Measurements from ENCODE around the gene SARDH. TPM values are rescaled to one million over a fixed set of nuclear protein-coding genes. Genes with fewer than 3 reads are reported as not detected.

Gene SARDH
- total RNA-seq, 1 experiment from 2014 or later: 15.7 TPM

DNA sequence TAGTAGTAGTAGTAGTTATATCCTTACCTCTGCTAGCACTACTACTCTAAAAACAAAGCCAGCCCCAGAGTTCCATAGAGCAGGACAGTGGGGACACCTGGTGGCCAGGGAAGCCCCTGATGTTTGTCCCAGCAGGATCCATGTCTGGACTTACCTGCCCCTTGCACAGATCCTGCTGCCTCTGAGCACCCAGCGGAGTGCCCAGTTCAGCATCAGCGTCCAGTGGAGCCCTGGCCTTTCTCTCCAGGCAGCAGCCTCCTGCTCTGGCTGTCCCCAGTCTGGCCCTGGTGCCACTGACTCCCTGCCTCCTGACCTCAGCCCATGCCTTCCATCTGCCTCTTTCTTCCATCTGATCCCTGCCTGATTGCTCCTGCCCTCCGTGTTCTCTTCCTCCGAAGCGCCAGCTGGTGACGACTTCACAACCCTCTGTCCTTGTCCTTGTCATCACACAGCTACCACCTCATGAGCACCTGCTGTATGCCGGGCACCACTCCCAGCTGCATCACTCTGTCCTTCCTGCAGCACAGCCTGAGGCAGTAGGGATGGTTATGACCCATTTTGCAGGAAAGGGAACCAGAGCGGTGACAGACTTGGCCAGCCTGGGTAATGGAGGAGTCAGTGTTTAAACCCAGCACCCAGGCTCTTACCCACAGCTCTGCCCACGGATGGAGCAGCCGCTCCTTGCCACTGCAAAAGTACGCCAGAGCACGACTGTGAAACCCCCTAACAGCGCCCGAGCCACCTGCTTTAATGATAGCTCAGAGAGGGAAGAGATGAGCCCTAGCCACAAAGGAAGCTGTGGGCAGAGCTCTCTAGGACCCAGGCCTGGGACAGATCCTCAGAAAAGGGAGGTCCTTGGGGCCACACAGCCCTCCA lies 11.5 kb downstream of the SARDH start:
- no peaks in the 10 kb centered on the region; the same call in 1 of the 2 replicates for H3K9me3 ChIP-seq (replicated peaks)
- H3K36me3 ChIP-seq: 0 out of 2 replicates have a peak, but pooled peaks cover 5% of the 10 kb centered on the region
- peaks cover 4% of the 10 kb centered on the region for H3K4me1 ChIP-seq

DNA sequence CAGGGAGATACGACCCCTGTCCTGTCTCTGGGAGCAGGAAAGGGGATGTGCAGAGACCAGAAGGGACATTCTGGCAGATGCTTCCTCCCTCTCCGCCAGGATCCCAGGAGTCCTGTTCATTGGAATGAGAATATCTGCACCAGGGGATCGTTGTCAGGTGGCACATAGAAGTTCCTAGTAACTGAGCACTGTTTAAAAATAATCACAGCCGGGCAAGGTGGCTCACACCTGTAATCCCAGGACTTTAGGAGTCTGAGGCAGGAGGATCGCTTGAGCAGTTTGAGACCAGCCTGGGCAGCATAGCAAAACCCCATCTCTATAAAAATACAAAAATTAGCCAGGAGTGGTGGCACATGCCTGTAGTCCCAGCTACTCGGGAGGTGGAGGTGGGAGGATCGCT lies 12.3 kb downstream of the SARDH start:
- Histone ChIP-seq H3K36me3 (0 out of 2 replicates have a peak, but pooled peaks cover 5% of the 10 kb centered on the region), H3K4me3 (no peak overlapping the region), H3K27me3 (no peaks in the 10 kb centered on the region), H3K9me3 (replicated peaks) (no peaks in the 10 kb centered on the region; the same call in 1 of the 2 replicates), H3K4me1 (no peaks in the 10 kb centered on the region), H3K27ac (no peak overlapping the region)
- DNase-seq: no peak

More for the DNA sequence above, 11.5 kb downstream of the SARDH start:
- Histone ChIP-seq H3K27me3 (no peaks in the 10 kb centered on the region), H3K27ac (no peak overlapping the region), H3K4me3 (no peak overlapping the region)
- peak; percentile 64 to 80 for DNase-seq

DNA sequence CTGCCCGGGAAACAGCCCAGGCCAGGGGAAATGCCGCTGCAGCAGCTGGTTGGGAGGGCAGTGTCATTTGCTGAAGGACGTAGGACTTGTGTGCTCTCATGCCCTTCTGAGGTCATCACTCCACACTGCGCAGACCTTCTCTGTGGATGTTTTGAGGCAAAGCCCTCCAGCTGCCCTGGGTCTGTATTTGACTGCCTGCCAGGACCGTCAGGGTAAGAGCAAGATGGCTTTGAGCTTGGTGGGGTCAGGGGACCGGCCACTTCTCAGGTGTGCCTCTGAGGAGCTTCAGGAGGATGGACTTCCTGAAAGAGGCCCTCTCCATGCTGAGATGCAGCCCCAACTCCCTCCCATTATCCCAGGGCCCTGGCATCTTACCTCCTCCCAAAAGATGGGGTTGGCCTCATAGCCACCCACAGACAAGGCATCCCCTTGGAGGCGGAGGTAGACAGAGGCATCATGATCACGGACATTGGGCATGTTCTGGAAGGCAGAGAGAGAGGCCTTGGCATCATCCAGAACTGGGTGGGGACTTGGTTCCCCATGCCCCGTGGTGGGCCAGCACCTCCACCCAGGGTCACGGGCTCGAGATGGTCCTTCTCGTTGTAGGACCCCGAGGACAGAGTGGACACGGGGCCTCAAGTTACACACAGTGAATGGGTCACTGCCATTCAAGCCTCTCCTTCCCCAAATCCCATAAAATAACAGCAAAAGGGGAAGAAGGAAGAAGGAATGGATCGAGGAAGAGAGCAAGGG lies 19.4 kb downstream of the SARDH start:
- H3K27me3 ChIP-seq: no peaks in the 10 kb centered on the region
- DNase-seq: no peak
- H3K4me1 ChIP-seq: peaks cover 29% of the 10 kb centered on the region
- H3K4me3 ChIP-seq: no peak overlapping the region
- peaks cover 2% of the 10 kb centered on the region; the same call in 1 of the 2 replicates for H3K9me3 ChIP-seq (replicated peaks)
- no peak overlapping the region for H3K27ac ChIP-seq
- H3K36me3 ChIP-seq: no peaks in the 10 kb centered on the region

DNA sequence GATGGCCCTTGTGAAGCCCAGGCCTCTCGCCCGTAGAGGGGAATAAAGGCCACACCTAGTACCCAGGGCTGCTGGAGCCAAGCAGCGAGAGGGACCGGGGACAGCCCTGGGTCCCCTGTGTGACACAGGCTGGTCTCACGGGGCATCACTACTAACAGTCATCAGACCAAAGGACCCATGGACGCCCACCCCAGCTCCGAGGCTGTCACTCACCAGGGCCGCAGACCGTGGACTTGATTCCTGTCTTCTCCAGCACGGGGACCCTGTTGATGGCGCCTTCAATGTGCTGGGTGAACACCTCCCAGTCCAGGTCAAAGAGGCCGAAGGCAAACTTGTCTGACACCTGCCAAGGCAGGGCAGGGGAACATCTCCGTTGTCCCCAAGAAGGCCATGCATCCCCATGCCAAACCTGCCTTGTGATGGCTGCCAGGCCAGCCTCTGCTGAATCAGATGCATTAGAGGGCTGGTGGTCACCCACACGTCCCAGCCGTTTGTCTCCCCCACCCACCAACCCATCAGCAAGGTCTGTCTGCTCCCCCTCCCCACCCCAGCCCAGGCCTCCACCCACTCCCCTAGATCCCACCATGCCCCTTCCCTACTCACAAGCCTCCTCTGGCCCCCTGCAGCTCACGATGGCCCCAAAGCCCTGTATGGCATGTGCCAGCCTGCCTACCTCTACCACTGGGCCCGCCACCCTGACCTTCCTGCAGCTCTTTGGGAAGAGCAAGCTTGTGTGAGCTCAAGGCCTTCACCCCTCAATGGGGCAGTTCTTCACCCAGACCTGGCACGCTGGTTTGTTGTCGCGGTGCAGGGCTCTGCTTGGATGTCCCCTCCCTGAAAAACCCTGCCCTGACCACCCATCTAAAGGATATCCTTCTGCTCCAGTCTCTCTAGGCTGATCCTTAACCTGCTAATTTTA lies 20.8 kb downstream of the SARDH start:
- 0 out of 2 replicates have a peak, but pooled peaks cover 2% of the 10 kb centered on the region for H3K9me3 ChIP-seq (replicated peaks)
- no peak for DNase-seq
- no peak overlapping the region for H3K27ac ChIP-seq
- H3K4me1 ChIP-seq: peaks cover 41% of the 10 kb centered on the region
- H3K36me3 ChIP-seq: no peaks in the 10 kb centered on the region
- H3K4me3 ChIP-seq: no peak overlapping the region
- H3K27me3 ChIP-seq: no peaks in the 10 kb centered on the region

DNA sequence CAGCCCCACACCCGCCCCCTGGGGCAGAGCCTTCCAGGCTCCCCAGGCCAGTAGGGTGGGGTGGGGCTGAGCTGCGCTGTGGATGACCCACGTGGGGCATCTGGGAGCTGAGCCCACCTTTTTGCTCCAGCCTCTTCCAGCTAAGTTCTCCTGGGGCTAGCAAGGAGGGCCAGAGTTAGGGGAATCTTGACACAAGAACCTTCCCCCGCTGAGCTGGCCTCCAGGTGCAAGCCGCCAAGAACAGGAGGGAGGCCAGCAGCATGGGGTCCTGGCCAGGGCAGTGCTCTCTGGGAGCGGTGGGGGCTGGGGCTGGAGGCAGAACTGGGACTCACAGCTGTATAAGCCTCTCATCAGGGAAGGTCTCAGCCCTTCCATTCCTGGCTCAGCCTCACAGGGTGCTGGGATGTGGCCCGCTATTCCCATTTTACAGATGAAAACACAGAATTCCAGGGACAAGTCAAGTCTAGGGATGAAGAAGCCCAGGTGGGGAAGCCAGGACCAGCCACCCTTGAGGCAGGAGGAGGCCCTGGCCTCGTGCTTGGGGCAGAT lies 21.5 kb downstream of the SARDH start:
- H3K4me1 ChIP-seq: peaks cover 48% of the 10 kb centered on the region
- peak overlapping the region; percentile 91; the same call in 1 of the 2 replicates for H3K27ac ChIP-seq
- 0 out of 2 replicates have a peak, but pooled peaks cover 2% of the 10 kb centered on the region for H3K9me3 ChIP-seq (replicated peaks)
- no peak overlapping the region for H3K4me3 ChIP-seq
- peak in 1 of 2 experiments; percentile 8 for DNase-seq
- H3K36me3 ChIP-seq: no peaks in the 10 kb centered on the region
- H3K27me3 ChIP-seq: no peaks in the 10 kb centered on the region

DNA sequence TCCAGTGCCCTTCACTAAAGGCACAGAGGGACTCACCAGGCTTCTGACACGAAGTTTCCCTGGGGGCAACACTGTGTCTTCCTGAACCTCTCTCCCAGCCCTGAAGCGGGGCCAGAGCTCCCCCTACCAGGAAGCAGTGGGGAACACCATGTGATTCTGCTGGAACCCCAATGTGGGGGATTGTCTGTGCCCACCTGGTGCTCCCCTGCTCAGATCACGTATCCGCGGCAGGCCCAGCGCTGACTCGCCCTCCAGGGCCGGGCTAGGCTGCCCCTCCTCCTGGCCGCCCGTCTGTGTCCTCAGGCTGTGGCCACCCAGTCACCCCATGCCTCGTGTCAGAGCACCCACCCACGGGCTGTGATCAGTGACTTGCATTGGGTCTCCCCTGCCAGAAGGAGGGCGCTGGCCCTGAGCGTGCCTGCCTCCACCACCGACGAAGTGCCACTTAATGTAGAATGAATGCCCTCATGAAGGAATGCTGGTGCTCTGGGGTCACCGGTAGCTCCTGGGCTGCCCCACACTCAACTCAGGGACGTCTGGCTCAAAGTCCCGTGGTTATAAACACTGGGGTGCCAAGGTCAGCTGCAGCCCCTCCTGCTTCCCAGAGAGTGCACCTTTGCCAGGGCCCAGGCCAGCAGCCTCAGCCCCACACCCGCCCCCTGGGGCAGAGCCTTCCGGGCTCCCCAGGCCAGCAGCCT lies 22.1 kb downstream of the SARDH start:
- Histone ChIP-seq H3K4me1 (peaks cover 54% of the 10 kb centered on the region), H3K9me3 (replicated peaks) (0 out of 2 replicates have a peak, but pooled peaks cover 2% of the 10 kb centered on the region), H3K27me3 (no peaks in the 10 kb centered on the region), H3K27ac (peak overlapping the region; percentile 91), H3K4me3 (peak overlapping the region; percentile 25), H3K36me3 (no peaks in the 10 kb centered on the region)
- peak; percentile 88 to 92 for DNase-seq

DNA sequence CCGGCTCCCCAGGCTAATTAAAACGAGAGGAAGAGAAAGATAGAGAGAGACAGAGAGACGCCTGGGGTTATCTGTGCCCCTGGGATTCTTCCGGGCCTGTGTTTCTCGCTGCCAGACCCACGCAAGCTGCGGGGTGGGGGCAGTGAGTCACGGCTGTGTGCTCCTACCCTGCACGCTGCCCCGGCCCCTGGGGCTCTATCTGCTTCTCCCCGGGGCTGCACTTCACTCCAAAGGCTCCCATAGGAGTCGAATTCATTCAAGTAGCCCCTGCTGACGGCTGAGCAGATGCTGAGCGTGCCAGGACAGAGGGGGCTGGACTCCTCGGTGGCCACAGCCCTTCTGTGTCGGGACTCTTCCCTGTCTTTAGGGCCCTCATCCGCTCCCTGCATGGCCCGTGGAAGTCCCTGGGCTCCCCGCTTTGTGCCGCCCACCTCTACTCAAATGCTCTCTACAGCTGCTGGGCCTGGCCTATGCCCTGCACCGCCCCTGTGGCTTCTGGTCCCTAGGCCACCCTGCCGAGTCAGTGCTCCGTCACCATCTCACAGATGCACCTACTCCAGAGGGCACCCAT lies 22.8 kb downstream of the SARDH start:
- DNase-seq: peak; percentile 79
- Histone ChIP-seq H3K27ac (peak overlapping the region; percentile 91), H3K9me3 (replicated peaks) (0 out of 2 replicates have a peak, but pooled peaks cover 2% of the 10 kb centered on the region), H3K4me3 (peak overlapping the region; percentile 25), H3K36me3 (no peaks in the 10 kb centered on the region), H3K4me1 (peaks cover 61% of the 10 kb centered on the region), H3K27me3 (no peaks in the 10 kb centered on the region)

DNA sequence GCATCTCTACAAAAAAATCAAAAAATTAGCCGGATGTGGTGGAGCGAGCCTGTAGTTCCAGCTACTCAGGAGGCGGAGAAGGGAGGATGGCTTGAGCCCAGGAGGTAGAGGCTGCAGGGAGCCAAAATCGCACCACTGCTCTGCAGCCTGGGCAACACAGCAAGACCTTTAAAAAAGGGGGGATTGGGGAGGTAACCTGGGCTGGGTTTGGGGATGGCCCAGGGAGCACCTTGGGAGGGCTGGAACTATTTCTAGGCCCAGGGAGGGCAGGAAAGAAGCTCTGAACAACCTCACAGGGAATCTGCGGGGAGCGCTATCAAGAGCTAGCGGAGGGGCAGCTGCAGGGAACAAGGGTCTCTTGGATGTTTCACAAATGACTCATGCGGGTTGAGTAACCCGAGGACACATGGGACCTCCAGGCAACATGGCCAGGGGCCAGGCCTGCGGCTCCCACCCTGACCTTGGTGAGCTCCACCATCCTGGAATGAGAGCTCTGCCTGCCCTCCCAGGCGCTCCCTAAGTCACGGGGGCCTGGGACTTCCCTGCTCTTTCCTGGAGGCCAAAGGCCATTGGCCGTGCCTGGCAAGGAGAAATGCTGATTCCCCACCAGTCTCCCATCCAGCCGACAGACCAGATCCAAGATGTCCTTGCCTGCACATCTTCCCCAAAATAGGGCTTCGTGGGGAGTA lies 23.4 kb downstream of the SARDH start:
- DNase-seq: peak; percentile 99
- Histone ChIP-seq H3K27ac (peak overlapping the region; percentile 91), H3K4me1 (peaks cover 67% of the 10 kb centered on the region)

DNA sequence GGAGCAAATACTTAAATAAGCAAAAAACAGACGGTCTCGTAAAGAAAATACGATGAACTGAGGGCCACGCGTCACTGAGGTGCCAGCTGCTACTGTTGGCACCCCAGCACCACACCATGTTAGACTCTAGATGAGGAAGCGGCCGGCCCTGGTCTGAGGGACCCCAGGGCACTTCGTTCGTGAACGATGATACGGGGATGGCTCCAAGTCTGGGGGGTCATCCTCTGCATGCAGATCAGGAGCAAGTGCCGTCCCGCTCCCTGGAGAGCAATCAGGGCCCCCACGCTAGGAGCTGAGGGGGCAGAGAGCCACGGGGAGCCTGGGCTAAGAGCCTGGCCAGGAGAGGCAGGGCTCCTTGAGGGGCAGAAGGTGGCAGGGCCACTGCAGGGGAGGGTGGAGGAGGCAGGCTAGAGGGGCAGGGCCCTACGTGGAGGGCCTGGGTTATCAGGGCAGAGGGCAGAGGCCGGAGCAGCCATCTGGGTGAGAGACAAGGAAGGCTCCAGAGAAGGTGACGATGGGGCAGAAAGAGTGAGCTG lies 24.1 kb downstream of the SARDH start:
- Histone ChIP-seq H3K27me3 (no peaks in the 10 kb centered on the region), H3K27ac (peak overlapping the region; percentile 91), H3K4me1 (peaks cover 74% of the 10 kb centered on the region), H3K9me3 (replicated peaks) (no peaks in the 10 kb centered on the region), H3K4me3 (no peak overlapping the region), H3K36me3 (no peaks in the 10 kb centered on the region)
- no peak for DNase-seq

More for the DNA sequence above, 23.4 kb downstream of the SARDH start:
- no peaks in the 10 kb centered on the region for H3K9me3 ChIP-seq (replicated peaks)
- H3K27me3 ChIP-seq: no peaks in the 10 kb centered on the region
- H3K4me3 ChIP-seq: peak overlapping the region; percentile 25
- H3K36me3 ChIP-seq: no peaks in the 10 kb centered on the region

DNA sequence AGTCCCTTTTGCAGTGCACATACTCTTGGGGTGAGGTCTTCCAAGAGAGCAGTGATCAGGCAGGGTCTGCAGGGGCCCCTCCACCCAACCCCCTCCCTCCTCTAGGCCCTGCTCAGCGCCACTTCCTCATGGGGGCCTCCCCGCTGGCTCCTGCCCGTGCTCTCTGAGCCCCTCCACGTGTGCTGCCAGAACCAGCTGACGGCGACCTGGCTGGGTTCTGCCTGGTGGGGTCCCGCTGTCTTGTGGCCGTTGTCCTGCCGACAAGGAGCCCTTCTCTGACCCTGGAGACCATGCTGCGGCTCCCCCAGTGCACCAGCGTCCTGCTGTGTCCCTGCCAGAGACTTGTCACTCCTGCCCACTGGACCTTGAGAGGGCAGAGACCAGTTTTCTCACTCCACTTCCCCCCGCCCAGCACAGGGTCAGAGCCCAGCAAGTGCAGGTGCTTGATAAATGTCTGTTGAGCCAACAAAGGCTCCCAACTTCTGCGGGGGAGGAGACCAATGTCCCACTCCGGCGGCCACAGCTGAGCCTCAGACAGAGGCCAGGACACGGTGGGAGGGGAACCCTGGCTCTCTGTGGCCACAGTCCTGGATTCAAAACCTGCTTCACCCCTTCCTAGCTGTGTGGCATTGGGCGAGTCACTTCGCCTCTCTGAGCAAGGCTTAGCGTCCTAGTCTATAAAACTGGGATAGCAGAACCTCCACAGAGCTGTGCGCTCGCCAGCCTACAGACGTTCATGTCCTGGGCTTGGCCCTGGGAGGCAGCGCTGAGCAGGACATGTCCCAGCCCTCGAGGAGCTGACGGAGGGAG lies 24.8 kb downstream of the SARDH start:
- H3K4me3 ChIP-seq: no peak overlapping the region
- H3K4me1 ChIP-seq: peaks cover 80% of the 10 kb centered on the region
- DNase-seq: no peak
- peak overlapping the region; percentile 91; the same call in 1 of the 2 replicates for H3K27ac ChIP-seq
- H3K36me3 ChIP-seq: no peaks in the 10 kb centered on the region
- H3K9me3 ChIP-seq (replicated peaks): no peaks in the 10 kb centered on the region
- no peaks in the 10 kb centered on the region for H3K27me3 ChIP-seq

DNA sequence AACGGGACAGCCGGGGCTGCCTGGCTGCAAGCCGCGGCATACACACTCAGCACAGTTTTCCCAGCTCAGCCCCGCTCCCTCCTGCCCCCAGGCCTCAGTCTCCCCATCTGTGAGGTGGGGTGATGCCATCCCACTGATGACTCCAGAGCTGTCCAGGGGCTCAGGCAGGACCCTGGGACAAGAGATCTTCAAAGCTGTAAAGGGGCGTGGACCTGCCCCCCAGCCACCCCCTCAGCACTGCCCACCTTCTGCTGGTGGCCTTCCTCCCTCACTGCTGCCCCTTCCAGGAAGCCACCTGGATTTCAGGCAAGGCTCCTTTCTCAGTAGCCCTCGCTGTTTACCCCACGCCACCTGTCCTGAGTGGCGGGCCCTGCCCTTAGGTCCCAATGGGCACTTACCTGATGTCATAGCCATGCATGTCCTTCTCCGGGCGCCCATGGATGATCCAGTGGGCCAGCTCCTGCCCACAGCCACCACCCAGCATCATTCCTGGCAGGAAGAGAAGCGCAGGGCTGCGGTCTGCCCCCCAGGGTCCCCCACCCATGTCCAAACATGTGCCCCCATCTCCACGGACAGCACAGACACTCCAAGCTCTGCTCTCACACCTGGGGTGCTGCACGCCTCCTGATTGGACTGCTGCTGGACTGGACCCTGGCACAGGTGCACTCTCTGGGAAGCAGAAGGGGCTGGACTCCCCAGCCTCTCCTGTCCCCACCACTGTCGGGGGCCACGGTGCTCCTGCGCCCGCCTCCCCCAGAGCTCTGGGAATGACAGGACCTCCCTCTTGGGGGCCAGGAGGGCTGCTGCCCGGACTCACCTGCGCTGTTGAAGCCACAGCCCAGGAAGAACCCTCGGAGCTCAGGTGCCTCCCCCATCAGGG lies 25.7 kb downstream of the SARDH start:
- no peaks in the 10 kb centered on the region for H3K9me3 ChIP-seq (replicated peaks)
- no peak overlapping the region for H3K4me3 ChIP-seq
- H3K4me1 ChIP-seq: peaks cover 80% of the 10 kb centered on the region
- peak overlapping the region; percentile 92 for H3K27ac ChIP-seq
- H3K36me3 ChIP-seq: no peaks in the 10 kb centered on the region
- no peak for DNase-seq
- H3K27me3 ChIP-seq: no peaks in the 10 kb centered on the region
